Panc1 (cell line): Measurements from ENCODE around the gene CRCP. TPM values are rescaled to one million over a fixed set of nuclear protein-coding genes. Genes with fewer than 3 reads are reported as not detected.

Experiments used
- ATAC-seq: fragments of 200-7000 bp; cut with Tn5 transposase; 2 replicates; pipeline ENCODE4 v1.9.1; 2020; ENCODE audit warnings: mild to moderate bottlenecking, moderate library complexity
- BruUV-seq: library from RNA; stranded (reverse); fragments of 400-500 nt; replicated peaks from 2 replicates; lab custom pipeline; 2021; lab: Mats Ljungman, UMichigan
- CTCF ChIA-PET: fragments of 300-600 bp; sonication (Branson Sonifier 250); formaldehyde crosslinking; loops from one replicate; lab custom pipeline; 2022; ENCODE audit warnings: antibody characterized with exemption; lab: Charles Lee
- POLR2A ChIA-PET: fragments of 300-600 bp; sonication (Branson Sonifier 250); formaldehyde crosslinking; loops from one replicate; lab custom pipeline; 2022; ENCODE audit warnings: antibody characterized with exemption; lab: Charles Lee
- DNase-seq: peaks from one replicate; pipeline ENCODE4 v3.0.0-alpha.2; 2010; ENCODE audit warnings: low read depth, low spot score
- H3K27ac ChIP-seq: 2 replicates; pipeline ENCODE4 v1.5.1; 2011; ENCODE audit warnings: mild to moderate bottlenecking, low read length, inconsistent platforms
- H3K27me3 ChIP-seq: fragments of 200-500 bp; sonication (Bioruptor generic); 2 replicates; pipeline ENCODE4 v1.6.0; 2014; ENCODE audit warnings: low read length, inconsistent platforms; ENCODE audit not compliant: control insufficient read depth, insufficient read depth
- H3K36me3 ChIP-seq: fragments of 200-500 bp; sonication (Bioruptor generic); 2 replicates; pipeline ENCODE4 v1.5.1; 2014; ENCODE audit warnings: inconsistent platforms, mild to moderate bottlenecking, low read length, moderate library complexity; ENCODE audit not compliant: control insufficient read depth, insufficient read depth
- H3K4me1 ChIP-seq: 2 replicates; pipeline ENCODE4 v1.5.1; 2011; ENCODE audit warnings: inconsistent platforms, mild to moderate bottlenecking, low read length, moderate library complexity; ENCODE audit not compliant: control insufficient read depth, insufficient read depth
- H3K4me3 ChIP-seq, 2 experiments: 2 replicates each; pipeline ENCODE4 v1.5.1; 2011 to 2012; ENCODE audit warnings: low read depth in 2 of 2, low read length in 2 of 2, mild to moderate bottlenecking in 2 of 2, inconsistent platforms in 1 of 2, moderate library complexity in 1 of 2
- H3K9me3 ChIP-seq: fragments of 200-500 bp; sonication (Bioruptor generic); 2 replicates; pipeline ENCODE4 v1.5.1; 2014; ENCODE audit warnings: low read depth, mild to moderate bottlenecking, inconsistent platforms, low read length, moderate library complexity; ENCODE audit not compliant: control insufficient read depth, insufficient read depth
- CTCF ChIP-seq: fragments of 450-650 bp; IDR thresholded peaks from 2 replicates; pipeline ENCODE4 v1.5.1; 2017; ENCODE audit warnings: mild to moderate bottlenecking
- POLR2AphosphoS5 ChIP-seq: IDR thresholded peaks from 2 replicates; pipeline ENCODE4 v1.6.1; 2012; ENCODE audit warnings: mild to moderate bottlenecking, low read depth, low read length, moderate library complexity
- REST ChIP-seq, 2 experiments: IDR thresholded peaks; 2 replicates each; pipeline ENCODE4 v1.6.1; 2011 to 2012; ENCODE audit warnings: low read depth in 2 of 2, control low read depth in 1 of 2, low read length in 1 of 2, mild to moderate bottlenecking in 1 of 2, moderate library complexity in 1 of 2; ENCODE audit not compliant: insufficient read depth in 1 of 2
- TCF7L2 ChIP-seq: IDR thresholded peaks from 2 replicates; pipeline ENCODE4 v1.6.1; 2011; ENCODE audit warnings: mild to moderate bottlenecking, low read depth, low read length, inconsistent platforms
- in situ Hi-C: cut with HindIII; loops from 2 replicates; pipeline ENCODE4 v1.10.0; 2016; ENCODE audit warnings: low sequenced_read_pairs, low pct_unique_long_range_greater_than_20kb
- intact Hi-C: fragments of 100-400 bp; cut with micrococcal nuclease; formaldehyde crosslinking; loops from one replicate; pipeline ENCODE4 v1.10.0; 2022; ENCODE audit not compliant: unreplicated experiment
- total RNA-seq: library from RNA; stranded (reverse); gene quantifications from one replicate; pipeline ENCODE4 v1.2.1, GENCODE V29; 2021; ENCODE audit not compliant: unreplicated experiment

CRCP gene
- total RNA-seq, 1 experiment from 2014 or later: 46.4 TPM

- in situ Hi-C loops: no loop called here
- ChIA-PET CTCF (interaction anchor here (0.6 kb wide), 1 partner anchor 341 kb away, joined by 5 read pairs; no protein-coding TSS in a partner anchor), POLR2A (interaction anchor here (0.6 to 1.0 kb wide), 3 partner anchors 9 to 265 kb away, joined by 4 to 6 read pairs (median 6); no protein-coding TSS in a partner anchor)
- intact Hi-C loops: no loop called here
- no peak overlapping the region for H3K4me3 ChIP-seq
- no peaks in the 10 kb centered on the region for H3K36me3 ChIP-seq
- H3K4me1 ChIP-seq: no peaks in the 10 kb centered on the region
- ATAC-seq (no peak), DNase-seq (no peak)
- H3K9me3 ChIP-seq: no peaks in the 10 kb centered on the region
- no TSS peak for BruUV-seq
- TF ChIP-seq TCF7L2 (no peak), REST (IDR thresholded peaks at IDR 0.05; ENCODE audit: insufficient read depth in 1 of 2, low read depth in 2 of 2, low read length in 1 of 2) (no peak)
- H3K27me3 ChIP-seq: no peaks in the 10 kb centered on the region
- H3K27ac ChIP-seq: no peak overlapping the region
Measured at GRCh38 chr7:66186991-66187390, 72.3 kb downstream of the CRCP start.

GRCh38 chr7:66187905-66188304 lies 73.3 kb downstream of the CRCP start:
- TF ChIP-seq POLR2AphosphoS5 (no peak), TCF7L2 (no peak), REST (IDR thresholded peaks at IDR 0.05; ENCODE audit: insufficient read depth in 1 of 2, low read depth in 2 of 2, low read length in 1 of 2) (no peak), CTCF (no peak)
- no peak overlapping the region for H3K27ac ChIP-seq
- no peaks in the 10 kb centered on the region for H3K9me3 ChIP-seq
- H3K27me3 ChIP-seq: no peaks in the 10 kb centered on the region
- BruUV-seq: no TSS peak
- no peaks in the 10 kb centered on the region for H3K36me3 ChIP-seq
- ChIA-PET POLR2A (interaction anchor here (1.0 kb wide), 1 partner anchor 58 kb away, joined by 4 read pairs; no protein-coding TSS in a partner anchor), CTCF (interaction anchor here (0.6 kb wide), 1 partner anchor 340 kb away, joined by 5 read pairs; no protein-coding TSS in a partner anchor)
- in situ Hi-C loops (no loop called here), intact Hi-C loops (no loop called here)
- H3K4me1 ChIP-seq: no peaks in the 10 kb centered on the region
- DNase-seq: no peak
- no peak for ATAC-seq
- H3K4me3 ChIP-seq: no peak overlapping the region
